GM12865 (cell line): Measurements from ENCODE around the gene TMEM250.

Source experiments
- DNase-seq: peaks from one replicate; pipeline ENCODE4 v3.0.0; 2010; ENCODE audit warnings: low read depth
- H3K4me3 ChIP-seq: 2 replicates; pipeline ENCODE4 v1.5.1; 2011; ENCODE audit warnings: mild to moderate bottlenecking, low read depth, low read length, control low read depth
- TF ChIP-seq, protein P1 (sequence below): IDR thresholded peaks from 2 replicates; pipeline ENCODE4 v1.5.1; 2011; ENCODE audit warnings: low read length, control low read depth, low read depth, inconsistent platforms; ENCODE audit not compliant: insufficient read depth; ENCODE audit errors: missing control alignments

Gene TMEM250

DNA sequence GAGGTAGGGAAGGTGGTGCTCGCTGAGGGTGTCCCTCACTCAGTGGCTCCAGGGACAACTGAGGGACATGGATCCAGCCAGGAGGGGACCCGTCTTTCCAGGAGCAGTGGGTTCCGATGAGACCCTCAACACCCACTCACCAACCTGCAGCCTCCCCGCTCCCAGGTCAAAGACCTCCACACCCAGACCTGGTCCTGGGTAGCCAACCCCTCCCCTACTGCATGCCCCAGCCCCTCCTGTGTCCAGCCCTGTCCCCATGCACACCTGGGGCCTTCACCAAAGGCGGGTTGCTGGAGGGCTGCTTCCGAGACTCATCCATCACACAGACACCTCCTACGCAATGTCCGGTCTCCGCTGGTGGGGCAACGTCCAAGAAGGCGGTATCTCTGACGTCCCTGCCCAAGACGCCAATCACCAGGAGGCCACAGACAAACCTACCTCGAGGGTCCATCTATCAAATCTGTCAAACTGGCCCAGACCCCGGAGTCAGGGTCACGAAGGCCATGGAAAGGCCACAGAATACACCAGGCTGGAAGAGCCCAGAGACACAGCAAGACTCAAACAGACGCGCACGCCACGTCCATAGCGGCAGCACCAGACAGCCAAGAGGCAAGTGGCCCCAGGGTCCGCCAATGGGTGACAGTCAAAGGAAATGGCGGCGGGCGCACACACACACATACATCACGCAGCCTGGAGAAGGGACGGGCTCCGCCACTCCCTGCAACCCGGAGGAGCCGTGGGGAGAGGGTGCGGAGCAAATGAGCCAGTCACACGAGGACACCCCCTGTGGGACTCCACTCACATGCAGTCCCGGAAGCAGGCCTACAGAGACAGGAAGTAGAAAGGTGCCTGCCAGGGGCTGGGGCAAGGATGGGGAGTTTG is 34.4 kb downstream of the TMEM250 start:
- DNase-seq: no peak
- TF ChIP-seq, protein P1, sequence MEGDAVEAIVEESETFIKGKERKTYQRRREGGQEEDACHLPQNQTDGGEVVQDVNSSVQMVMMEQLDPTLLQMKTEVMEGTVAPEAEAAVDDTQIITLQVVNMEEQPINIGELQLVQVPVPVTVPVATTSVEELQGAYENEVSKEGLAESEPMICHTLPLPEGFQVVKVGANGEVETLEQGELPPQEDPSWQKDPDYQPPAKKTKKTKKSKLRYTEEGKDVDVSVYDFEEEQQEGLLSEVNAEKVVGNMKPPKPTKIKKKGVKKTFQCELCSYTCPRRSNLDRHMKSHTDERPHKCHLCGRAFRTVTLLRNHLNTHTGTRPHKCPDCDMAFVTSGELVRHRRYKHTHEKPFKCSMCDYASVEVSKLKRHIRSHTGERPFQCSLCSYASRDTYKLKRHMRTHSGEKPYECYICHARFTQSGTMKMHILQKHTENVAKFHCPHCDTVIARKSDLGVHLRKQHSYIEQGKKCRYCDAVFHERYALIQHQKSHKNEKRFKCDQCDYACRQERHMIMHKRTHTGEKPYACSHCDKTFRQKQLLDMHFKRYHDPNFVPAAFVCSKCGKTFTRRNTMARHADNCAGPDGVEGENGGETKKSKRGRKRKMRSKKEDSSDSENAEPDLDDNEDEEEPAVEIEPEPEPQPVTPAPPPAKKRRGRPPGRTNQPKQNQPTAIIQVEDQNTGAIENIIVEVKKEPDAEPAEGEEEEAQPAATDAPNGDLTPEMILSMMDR: no peak
- no peak overlapping the region for H3K4me3 ChIP-seq

DNA sequence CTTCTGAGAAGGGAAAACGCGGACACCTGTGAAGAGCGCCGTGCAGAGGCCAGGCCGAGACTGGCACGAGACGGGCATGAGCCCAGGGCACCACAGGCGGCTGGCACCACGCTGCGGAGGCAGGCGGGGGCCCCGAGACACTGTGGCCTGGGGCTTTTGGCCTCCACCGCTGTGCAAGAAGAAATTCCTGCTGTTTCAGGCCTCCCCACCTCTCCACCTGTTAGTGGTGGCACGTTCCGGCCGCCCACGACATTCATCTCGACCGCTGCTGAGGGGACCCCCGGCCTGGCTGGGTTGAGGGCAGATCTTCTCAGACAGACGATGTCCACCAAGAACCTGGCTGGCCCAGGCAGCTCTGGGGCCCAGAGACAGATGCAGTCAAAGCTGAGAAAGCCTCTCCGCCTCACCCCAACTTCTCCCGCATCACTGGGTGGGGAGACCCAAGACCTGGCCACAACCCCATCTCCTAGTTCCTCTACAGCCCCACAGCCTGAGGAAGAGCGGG is 35.1 kb downstream of the TMEM250 start:
- no peak overlapping the region for H3K4me3 ChIP-seq
- TF ChIP-seq, protein P1: no peak

DNA sequence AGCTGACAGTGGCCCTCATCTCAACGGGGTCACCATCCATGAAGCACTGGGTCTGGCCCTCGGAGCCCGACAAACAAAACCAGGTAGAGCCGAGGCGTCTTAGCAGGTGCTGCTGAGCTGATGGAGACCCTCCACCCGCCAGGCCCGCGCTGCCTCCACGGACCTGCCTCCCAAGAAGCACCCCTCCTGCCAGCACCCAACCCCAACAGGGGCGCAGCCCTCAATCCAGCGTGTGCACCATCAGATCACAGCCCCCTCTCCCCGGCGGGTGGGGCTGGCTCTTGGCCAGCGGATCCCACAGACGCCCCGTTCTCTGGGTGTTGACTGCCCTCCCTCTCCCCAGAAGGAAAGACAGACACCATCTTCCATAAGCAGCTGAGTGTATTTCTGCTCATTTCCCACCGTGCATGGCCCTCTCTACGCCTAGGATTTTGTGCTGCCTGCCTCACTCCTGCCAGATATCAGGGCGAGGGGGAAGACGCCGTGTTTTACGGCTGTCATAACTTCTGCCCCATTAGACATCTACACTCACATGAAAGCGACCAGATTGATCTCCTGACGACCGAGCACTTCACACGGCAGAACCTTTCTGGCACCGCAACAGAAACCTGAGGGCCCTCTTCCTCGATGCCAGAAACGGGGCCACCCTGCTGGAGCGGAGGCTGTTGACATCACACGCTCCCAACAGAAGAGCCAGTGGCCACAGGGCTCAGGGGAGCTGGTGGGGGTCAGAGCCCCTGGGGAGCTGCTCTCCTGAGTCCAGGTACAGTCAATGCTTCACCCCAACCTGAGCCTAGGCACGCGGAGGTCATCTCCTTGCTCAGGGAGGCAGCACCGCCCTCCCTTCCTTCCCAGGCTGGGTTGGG is 35.9 kb downstream of the TMEM250 start:
- no peak for DNase-seq
- TF ChIP-seq, protein P1: no peak
- H3K4me3 ChIP-seq: no peak overlapping the region

More for the DNA sequence above, 35.1 kb downstream of the TMEM250 start:
- DNase-seq: no peak

DNA sequence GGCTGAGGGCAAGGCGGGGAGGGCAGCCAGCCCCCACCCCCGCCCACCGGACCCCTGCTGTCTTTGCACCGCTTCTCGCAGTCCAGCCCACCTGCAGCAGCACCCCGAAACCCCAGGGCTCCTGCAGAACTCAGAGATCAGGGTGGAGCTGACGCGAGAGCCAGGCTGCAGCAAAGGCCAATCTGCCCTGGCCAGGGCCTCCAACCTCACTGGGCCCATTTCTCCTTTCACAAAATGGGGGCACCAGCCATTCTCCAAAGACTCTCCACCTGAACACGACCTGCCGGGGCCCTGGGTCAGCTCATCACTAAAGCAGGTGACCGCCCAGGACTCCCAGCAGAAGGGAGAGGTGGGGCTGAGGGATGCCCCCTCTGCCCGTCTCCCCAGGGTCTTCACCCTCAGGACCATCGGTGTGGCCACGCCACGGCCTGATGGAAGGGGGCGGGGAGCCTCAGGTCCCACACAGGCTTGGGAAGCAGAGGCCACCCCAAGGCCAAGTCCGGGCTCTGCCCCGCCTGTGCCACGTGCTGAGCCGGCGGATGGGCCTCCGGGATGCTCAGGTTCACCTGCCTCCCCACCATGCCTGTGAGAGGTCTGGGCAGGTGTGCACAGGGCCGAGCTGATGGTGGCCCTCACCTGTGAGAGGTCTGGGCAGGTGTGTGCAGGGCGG is 36.7 kb downstream of the TMEM250 start:
- TF ChIP-seq, protein P1: no peak
- DNase-seq: no peak
- H3K4me3 ChIP-seq: no peak overlapping the region

DNA sequence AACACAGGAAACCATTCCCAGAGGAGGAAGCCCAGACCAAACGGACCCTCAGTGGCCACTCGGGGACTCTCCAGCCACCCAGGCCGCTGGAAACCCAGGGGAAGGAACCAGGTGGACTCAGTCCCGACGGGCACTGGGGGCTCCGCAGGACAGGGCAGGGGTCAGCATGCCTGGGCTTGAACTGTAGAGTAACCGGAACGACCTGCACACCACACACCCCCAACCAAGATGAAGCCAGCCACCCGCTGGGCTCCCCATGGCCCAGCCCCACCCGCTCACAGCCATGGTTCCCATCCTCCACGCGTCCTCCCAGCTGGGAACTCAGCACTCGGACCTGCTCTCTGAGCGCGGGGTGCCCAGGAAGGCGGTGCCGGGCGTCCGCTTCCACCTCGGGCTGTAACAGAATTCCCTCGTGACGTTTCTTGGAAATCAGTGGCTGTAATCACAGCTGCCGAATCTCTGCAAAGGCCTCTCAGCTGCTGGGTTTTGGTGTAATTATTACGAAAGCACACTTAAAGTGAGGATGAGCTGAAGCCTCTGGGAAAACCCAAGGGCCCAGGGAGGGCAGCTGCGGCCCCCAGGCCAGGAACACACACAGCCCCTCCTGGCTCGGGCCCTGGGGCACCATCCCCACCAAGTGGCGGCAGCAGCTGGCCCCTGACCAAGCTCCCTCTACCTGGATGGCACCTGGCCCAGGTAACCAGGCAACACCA is 37.4 kb downstream of the TMEM250 start:
- DNase-seq: no peak
- H3K4me3 ChIP-seq: no peak overlapping the region
- TF ChIP-seq, protein P1: no peak

DNA sequence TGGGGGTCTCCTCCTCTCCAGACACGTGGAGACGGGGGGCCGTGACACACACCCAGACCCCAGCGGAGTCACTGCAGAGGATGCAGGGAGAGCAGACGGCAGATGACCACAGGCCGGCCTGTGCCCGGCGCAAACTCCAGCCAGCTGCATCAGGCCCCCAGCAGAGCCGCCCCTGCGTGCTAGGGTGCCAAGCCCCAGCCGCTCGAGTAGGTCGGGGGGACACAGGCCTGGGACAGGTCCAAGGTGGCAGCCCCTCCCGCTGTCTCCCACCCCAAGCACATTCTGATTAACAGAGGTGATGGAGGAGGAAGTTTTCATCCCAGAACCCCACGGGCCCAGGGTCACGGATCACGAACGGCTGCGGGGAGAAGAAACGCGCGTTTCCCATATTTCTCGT is 38.0 kb downstream of the TMEM250 start:
- no peak for DNase-seq
- H3K4me3 ChIP-seq: no peak overlapping the region
- TF ChIP-seq, protein P1: no peak
